ENCODE results near the gene HIVEP1.

The HIVEP1 gene

DNA sequence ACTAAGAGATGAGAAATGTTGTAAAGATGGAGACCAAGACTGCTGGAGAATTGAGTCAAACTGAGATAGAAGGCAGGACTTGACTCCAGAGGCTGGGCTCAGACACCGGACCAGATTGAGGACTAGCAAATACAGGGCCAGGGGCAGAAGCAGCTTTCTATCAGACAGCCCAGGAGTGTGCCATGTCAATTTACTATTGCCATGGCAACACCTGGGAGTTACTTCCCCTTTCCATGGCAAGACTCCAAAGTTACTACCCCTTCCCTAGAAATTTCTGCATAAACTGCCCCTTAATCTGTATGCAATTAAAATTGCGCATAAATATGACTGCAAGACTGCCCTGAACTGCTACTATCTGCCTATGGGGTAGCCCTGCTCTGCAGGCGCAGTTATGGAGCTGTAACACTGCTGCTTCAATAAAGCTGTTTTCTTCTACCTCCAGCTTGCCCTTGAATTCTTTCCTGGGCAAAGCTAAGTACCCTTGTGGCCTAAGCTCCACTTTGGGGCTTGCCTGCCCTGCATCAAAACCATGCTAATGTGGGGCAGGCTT is 188.0 kb downstream of the HIVEP1 start:
- TF ChIP-seq, protein P1, sequence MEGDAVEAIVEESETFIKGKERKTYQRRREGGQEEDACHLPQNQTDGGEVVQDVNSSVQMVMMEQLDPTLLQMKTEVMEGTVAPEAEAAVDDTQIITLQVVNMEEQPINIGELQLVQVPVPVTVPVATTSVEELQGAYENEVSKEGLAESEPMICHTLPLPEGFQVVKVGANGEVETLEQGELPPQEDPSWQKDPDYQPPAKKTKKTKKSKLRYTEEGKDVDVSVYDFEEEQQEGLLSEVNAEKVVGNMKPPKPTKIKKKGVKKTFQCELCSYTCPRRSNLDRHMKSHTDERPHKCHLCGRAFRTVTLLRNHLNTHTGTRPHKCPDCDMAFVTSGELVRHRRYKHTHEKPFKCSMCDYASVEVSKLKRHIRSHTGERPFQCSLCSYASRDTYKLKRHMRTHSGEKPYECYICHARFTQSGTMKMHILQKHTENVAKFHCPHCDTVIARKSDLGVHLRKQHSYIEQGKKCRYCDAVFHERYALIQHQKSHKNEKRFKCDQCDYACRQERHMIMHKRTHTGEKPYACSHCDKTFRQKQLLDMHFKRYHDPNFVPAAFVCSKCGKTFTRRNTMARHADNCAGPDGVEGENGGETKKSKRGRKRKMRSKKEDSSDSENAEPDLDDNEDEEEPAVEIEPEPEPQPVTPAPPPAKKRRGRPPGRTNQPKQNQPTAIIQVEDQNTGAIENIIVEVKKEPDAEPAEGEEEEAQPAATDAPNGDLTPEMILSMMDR (IDR thresholded peaks at IDR 0.05; ENCODE audit: low read depth, low read length) = no peak
- H3K4me3 ChIP-seq (ENCODE audit: low read depth, low read length) = no peak overlapping the region

GRCh38 chr6:12200761-12201160 is 188.6 kb downstream of the HIVEP1 start:
- TF ChIP-seq, protein P1 (IDR thresholded peaks at IDR 0.05; ENCODE audit: low read depth, low read length) = no peak

GRCh38 chr6:12203001-12203400 is 190.9 kb downstream of the HIVEP1 start:
- no peak overlapping the region for H3K4me3 ChIP-seq (ENCODE audit: low read depth, low read length)
- TF ChIP-seq, protein P1 (IDR thresholded peaks at IDR 0.05; ENCODE audit: low read depth, low read length) = no peak

More at GRCh38 chr6:12200761-12201160, 188.6 kb downstream of the HIVEP1 start:
- H3K4me3 ChIP-seq (ENCODE audit: low read depth, low read length) = no peak overlapping the region

DNA sequence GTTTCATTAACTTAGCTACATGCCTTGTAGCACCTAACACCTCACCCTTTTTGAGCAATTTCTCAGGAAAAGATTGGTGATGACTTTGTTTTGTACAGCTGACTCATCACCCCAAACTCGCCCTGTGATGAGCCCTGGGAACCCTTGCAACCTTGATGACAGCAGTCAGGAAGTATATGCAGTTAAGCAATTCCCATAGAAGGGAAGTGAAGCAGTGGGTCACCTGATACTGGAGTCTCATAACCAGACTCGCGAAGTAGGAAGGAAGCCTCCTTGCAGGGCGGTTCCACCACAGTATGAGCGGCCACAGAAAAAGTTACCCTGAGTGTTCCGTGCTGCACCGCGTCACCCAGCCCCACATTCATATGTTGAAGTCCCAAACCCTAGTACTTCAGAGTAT is 196.1 kb downstream of the HIVEP1 start:
- no peak overlapping the region for H3K4me3 ChIP-seq (ENCODE audit: low read depth, low read length)
- TF ChIP-seq, protein P1 (IDR thresholded peaks at IDR 0.05; ENCODE audit: low read depth, low read length) = no peak

- H3K4me3 ChIP-seq (ENCODE audit: low read depth, low read length) = no peak overlapping the region
- TF ChIP-seq, protein P1 (IDR thresholded peaks at IDR 0.05; ENCODE audit: low read depth, low read length) = no peak
These were observed 196.6 kb downstream of the HIVEP1 start for GRCh38 chr6:12208673-12209072.

Data from WI38 (cell line).